SIG-M5 (cell line): ENCODE measurements around the gene KCNJ18.
"Not testable (repeated sequence)": the region's sequence is repeated elsewhere in the genome, so short reads cannot be mapped to it uniquely, and the experiment has no call there.

Source experiments
- DNase-seq: peaks from one replicate; lab custom pipeline; 2025; lab: John Stamatoyannopoulos, UW

The KCNJ18 gene

DNA sequence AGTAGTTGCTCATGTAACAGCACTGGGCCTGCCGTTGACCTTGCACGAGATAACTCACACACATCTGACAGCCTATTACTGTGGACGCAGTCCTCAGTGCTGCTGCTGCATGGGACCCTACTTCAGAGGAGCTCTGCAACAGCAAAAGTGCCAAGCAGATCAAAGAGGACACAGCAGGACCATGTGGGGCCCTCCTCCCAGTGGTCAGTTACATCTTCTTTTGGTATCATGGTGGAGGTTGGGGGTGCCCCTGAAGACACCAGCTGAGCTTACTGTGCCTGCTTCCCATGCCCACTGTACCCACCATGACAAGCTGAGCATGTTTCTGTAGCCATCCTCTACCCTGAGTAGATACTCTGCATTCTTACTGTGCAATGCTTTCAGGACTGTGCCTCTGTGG, 41.6 kb downstream of the KCNJ18 start:
- not testable (repeated sequence) for DNase-seq

DNA sequence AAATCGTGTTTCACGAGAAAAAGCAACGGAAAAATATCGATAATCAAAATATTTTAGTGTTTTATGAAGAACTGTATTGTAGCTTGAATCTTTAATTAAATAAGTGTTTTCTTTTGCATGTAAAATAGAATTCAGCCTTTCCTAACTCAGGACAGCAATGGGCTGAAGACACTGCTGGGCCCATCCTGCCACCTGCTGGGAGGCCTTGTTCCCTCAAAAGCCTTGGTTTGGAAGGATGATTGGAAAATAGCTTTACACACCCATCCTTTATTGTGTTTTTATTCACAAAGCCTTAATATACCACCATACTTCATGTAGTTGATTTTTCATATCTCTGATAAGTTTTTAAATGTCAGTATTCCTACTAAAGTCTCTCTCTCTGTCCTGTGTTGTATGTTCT, 43.5 kb downstream of the KCNJ18 start:
- not testable (repeated sequence) for DNase-seq

DNA sequence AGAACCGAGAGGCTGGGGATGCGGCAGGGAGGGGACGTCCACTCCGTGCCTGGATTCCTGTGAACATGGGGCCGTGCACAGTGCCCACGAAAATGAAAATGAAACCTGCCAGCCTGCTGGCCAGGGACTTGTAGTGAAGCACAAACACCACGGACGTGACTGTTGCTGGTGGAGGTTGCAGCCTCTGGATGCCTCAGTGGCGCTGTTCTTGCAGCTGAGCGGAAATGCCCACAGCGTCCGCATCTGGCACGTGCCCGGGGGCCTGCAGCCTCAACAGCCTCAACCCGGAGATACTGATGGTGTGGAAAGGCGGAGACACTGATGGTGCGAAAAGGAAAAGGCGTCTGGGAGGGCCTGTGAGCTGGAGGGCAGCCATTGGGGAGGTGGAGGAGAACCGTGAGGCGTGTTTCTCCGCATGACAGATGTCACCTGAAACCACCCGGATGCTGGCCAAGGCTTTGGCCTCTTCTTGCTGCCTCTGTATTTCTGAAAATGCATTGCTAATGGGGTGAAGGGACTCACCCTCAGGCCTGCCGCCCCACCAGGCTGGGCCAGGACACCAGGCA, 44.8 kb downstream of the KCNJ18 start:
- DNase-seq, result not testable (repeated sequence)

DNA sequence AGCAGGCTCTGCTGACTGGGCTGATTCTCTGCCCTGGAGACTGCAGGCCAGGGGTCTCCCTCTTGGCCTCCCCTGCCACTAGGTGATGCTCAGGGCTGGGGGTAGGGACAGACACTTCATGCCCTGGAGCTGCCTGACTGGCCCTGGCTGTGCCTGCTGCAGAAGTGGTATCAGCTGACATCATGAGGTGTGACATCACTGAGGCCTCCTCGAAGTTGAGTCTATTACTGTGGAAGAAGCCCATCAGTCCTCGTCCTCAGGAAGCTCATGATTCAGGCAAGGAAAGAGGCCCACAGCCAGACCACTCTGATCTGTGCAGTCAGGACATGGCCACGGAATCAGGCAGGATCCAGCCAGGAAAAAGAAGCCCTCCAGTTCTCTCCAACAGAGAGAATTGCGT, 45.9 kb downstream of the KCNJ18 start:
- not testable (repeated sequence) for DNase-seq

DNA sequence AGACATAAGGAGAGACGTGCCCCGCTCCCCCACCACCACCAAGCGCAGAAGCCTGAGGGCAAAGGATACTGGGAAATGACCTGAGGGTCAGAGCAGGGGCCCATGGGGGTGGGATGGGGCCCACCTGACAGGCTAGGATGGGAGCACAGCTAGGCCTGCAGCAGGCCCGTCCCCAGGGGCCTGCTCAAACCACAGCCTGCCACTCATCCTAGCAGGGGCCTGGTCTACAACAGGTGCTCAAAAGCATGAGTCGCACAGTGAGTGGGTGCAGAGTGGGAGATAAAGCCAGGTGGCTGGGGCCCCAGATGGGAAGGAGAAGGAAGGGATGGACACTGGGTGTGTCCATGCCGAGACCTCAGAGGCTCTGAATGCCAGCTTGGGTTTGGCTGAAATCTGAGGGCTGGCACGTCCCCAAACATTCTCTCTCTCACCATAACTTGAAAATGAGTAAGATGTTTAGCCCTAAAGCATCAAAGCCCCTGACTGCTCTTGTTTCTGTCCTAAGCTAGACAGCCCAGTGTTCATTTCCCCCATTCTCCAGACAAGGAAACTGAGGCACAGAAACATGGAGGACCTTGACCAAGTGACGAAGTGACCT, 46.7 kb downstream of the KCNJ18 start:
- not testable (repeated sequence) for DNase-seq

DNA sequence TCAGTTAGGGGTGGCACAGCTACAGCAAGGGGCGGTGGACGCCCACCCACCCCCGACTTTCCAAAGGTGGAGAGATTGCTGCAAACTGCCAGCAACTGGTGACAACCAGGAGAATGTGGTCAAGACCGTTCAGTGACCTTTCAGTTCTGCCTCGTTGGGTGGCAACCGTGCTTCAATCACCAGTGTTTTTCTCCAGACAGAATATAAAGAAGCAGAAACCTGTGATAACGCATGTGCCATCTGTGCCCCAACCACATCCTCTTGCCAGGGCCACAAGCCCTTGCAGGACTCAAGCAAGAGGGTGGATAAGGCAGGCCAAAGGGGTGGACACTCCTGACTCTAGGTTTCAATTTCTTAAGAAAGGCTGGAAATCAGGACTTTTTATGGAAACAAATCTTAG, 47.2 kb downstream of the KCNJ18 start:
- DNase-seq, result not testable (repeated sequence)

DNA sequence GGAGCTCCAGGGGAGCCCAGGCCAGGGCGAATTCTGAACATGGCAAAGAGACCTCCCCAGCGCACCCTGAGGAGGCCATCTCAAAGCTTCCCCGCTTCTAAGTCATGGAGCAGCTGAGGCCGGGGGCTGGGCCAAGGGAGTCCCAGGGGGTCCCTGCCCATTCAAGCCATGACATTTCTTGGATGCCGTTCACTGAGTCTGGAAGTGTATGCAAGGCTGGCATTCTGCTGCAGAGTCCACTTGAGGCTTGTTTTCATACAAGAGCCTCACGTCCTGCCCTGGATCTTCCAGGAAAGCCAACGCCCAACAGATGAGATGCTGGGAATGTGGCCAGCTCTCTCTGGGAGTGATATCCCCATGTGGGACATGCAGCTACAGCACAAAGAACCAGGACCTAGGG, 48.5 kb downstream of the KCNJ18 start:
- not testable (repeated sequence) for DNase-seq

DNA sequence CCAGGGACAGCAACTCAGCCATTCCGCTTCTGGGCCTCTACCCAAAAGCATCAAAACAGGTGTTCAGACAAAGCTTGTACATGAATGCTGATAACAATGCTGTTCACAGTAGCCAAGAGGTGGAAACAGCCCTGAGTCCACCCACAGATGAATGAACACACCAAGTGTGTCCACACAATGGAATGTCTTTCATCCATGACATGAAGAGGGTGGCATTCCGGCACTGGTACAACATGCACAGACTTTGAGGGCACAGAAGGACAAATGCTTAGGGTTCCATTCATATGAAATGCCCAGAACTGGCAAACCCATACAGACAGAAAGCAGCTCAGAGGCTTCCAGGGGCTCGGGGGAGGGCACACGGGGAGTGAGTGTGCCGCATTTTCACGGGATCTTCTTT, 49.2 kb downstream of the KCNJ18 start:
- not testable (repeated sequence) for DNase-seq

DNA sequence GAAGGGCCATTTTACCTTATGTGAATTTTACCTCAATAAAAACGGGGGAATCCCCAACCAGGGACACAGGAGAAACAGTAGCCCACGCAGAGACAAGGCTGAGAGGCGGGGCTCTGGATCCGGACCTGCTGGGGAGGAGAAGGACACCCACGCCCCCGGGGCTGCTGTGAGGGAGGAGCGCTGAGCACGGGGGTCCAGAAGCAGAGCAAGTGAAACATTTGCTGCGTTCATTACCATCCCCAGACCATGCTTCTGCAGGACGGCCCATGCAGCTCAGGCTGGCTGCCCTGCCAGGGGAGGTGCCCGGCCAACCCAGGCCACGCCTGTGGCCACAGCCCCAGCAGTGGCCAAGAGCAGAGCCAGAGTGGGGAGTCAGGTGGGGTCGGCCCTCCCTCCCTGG, 50.0 kb downstream of the KCNJ18 start:
- no peak for DNase-seq

DNA sequence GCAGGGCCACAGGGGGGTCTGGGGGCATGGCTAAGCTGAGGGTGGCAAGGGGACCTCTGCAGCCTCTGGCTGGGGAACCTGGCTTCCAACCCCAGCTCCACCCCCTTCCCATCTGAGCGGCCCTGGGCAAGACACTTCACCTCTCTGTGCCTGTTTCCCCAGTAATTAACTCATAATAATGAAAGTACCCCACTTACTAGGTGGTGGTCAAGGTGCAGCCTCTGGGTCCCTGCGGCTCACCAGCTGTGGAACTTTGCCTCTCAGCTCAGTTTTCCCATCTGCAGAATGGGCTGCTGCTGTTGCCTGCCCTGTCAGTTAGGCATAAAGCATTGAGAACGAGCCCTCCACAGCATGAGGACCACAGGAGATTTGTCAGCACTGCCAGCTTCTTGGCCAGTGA, 51.8 kb downstream of the KCNJ18 start:
- DNase-seq, result not testable (repeated sequence)

DNA sequence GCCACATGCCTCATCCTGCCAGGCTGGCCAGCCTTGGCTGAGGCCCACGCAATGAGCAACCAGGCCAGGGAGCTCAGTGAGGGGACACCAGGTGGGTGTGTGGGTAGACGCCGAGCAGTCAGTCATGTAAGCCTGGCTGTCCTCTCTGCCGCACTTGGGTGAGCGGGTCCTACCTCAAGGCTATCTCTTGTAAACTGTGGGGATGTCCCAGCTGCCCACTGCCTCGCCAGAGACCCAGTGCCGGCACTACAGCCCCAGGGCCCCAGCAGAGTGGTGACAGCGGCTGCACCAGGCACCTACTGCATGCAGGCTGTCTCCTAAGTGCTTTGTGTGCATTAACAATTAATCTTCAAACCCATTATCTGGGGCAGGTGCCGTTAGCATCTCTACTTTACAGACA, 52.3 kb downstream of the KCNJ18 start:
- DNase-seq, result not testable (repeated sequence)

DNA sequence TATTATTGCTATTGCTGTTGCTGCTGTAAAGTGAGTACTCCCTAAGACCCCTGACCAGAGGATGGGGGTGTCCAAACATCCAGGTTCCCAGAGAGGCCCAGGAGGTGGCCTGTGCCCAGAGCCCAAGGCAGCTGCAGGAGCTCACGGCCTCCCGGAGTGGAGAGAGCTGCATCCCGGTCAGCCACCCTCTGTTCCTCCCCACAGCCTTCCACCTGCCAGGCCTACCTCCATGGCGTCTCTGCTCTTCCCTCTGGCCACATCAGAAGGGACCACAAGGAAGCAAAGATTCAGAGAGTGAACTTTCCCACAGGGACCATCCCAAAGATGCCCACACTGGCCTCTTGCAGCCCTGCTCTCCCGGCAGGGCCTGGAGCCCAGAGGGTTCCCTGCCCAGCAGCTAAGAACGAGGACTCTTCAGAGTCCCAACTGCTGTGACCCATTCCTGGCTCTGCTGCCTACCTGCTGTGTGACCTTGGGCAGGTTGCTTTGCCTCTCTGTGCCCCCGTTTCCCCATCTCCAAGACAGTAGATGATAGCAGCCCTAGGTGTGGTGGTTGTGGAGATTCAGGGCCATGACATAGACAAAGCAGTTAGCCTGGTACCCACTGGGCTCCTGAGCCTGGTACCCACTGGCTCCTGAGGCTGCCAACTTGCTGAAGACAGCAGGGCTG, 53.2 kb downstream of the KCNJ18 start:
- not testable (repeated sequence) for DNase-seq

DNA sequence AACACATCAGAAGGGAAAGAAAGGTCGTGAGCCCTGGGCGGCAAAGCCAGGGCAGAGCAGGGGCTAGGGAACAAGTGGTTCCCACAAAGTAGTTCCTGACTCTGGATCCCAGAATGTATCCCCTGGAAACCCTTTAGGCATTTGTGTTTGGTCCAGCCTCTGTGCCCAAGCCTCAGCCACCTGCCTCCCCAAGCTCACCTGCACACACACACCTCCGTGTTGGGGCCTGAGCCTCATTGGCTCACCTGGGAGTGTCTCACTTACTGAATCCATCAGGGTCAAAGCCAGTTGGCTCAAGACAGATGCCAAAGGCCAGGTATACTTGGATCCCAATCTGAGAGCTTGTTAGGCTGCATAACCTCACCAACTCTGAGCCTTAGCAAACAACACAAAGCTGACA, 54.1 kb downstream of the KCNJ18 start:
- not testable (repeated sequence) for DNase-seq

DNA sequence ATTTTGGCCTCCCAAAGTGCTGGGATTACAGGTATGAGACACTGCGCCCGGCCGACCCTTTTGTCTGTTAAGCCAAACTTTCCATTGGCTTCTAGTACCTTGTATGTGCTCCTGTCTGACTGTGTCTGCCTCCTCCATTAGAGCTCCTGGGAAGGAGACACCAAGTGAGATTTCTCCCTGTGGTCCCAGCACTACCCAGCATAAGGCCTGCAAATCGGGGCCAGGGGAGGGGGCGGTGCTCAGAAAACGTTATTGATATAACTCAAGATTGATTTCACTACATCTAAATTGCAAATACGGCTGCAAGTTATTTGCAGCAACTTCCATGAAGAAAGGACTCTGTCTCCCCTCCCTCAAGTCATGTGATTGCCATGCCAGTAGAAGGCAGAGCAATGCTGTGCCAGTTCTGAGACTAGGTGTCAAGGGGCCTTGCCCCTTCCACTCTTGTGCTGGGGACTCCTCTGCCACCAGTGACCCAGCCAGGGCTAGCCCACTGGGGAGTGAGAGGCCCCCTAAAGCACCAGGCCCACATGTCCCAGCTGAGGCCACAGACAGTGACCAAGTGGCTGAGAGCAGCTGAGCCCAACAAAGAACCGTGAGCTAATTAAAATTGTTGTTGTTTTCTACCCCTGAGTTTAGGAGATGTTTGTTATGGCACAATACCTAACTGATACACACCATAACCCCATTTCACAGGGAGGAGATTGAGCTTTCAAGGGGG, 55.0 kb downstream of the KCNJ18 start:
- DNase-seq, result not testable (repeated sequence)

DNA sequence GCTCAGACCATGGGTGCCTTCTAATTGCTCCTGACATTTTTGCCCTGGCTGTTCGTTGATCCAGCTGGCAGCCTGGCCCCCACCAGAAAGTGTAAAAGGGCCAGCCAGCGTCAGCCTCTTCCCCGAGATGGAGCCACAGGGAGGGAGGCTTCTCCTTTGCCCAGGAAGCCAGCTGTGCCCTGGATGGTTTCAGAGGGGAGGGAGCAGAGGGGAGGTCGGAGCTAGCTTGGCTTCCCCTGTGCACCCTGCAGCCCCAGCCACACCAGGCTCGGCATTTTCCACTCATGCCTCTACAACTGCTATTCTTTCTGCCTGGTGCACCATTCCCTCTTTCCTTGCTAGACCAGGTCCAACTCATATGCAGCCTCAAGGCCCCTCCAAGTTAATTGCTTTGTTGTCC, 56.4 kb downstream of the KCNJ18 start:
- not testable (repeated sequence) for DNase-seq

DNA sequence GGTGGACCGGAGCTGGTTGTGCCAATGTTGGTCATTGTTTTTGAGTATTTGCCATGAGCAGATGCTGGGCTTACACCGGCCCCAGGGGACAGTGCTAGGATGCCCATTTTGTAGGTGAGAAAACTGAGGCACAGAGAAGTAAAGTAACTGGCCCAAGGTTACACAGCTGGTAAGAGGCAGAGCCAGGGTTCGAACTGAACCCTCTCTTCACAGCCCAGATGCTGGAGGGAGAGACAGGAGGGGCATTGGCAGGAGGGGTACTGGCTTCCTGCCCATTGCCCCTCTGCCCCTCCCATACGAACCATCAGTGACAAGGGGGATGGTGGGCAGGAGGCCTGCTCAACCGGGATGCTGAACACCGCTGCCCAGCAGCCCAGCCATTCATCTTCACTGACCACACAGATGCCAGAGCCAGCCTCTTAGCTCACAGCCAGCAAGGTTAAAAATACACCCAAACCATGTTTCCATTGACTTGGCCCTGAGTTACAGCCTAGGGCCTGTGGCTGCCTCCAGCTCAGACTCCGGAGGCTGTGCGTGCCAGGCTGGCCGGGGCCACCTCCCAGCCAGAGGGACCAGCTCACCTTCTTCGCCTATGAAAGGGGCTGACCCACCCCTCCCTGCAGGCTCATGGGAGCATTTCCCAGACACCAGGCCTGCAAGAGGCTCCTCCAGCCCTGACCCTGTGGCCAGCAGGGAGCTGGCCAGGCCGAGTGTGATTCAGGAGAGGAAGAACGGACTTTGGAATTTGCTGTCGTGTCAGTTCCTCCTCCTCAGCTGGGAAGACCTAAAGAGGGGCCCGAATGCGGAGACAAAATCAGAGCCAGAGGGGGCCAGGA, 57.6 kb downstream of the KCNJ18 start:
- not testable (repeated sequence) for DNase-seq

DNA sequence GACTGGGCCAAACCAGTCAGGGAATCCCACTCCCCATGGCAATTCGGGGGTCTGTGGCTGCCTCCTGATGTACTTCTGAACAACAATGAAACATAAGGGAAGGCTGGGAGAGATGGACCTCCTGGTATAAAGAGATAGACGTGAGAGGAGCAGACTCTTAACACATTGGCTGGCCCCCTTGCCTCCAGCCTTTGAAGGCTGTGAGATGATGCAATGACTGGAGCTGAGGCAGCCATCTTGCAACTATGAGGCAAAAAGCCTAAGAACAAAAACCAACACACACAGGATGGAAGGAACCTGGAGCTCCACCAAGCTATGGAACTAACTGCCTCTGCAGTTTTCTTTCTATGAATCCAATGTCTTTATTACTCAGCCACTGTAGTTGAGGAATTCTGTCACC, 58.8 kb downstream of the KCNJ18 start:
- DNase-seq, result not testable (repeated sequence)
